ENCODE data around the gene FGFRL1. TPM values are rescaled to one million over a fixed set of nuclear protein-coding genes. Genes with fewer than 3 reads are reported as not detected.

FGFRL1 gene
- total RNA-seq, 1 experiment from 2014 or later = 26.1 TPM

GRCh38 chr4:1043162-1043561 is 31.7 kb downstream of the FGFRL1 start:
- no peak overlapping the region for H4K91ac ChIP-seq (ENCODE audit: insufficient read length, low read depth, low read length)
- H3K79me1 ChIP-seq (ENCODE audit: insufficient read depth, low read depth, low read length, poor library complexity, severe bottlenecking) = no peaks in the 10 kb centered on the region
- H3K14ac ChIP-seq (ENCODE audit: insufficient read depth, low read length) = no peak overlapping the region
- TF ChIP-seq CTCF (conservative IDR thresholded peaks at IDR 0.05) = no peak
- no peak overlapping the region for H2BK20ac ChIP-seq (ENCODE audit: low read depth, low read length, poor library complexity, severe bottlenecking)
- peak overlapping the region in 2 of 3 experiments; percentile 18 to 88; a peak in 3 of 7 replicates for H3K27ac Mint-ChIP-seq
- no peaks in the 10 kb centered on the region for H3K9me3 ChIP-seq (ENCODE audit: control insufficient read depth, low read depth, low read length)
- H3K79me2 ChIP-seq (ENCODE audit: insufficient read depth, low read length) = no peaks in the 10 kb centered on the region
- no peak overlapping the region for H3K4me2 ChIP-seq (ENCODE audit: insufficient read depth, insufficient read length, low read length)
- H3K9ac ChIP-seq (ENCODE audit: extremely low read depth, insufficient read length, low read length) = no peak overlapping the region
- no peak overlapping the region for H4K8ac ChIP-seq (replicated peaks; ENCODE audit: insufficient read length, low read depth, low read length)
- H3K4me3 Mint-ChIP-seq = no peak overlapping the region
- H2BK12ac ChIP-seq (ENCODE audit: insufficient read length, low read depth, low read length) = no peak overlapping the region
- no peak overlapping the region for H2BK15ac ChIP-seq (ENCODE audit: low read depth, low read length)
- H3K4ac ChIP-seq (ENCODE audit: low read depth, low read length) = no peak overlapping the region
- no peak overlapping the region for H2AFZ ChIP-seq (ENCODE audit: low read length)
- DNase-seq = no peak
- no peaks in the 10 kb centered on the region; a peak in 3 of 5 replicates for H3K9me3 Mint-ChIP-seq
- no peak overlapping the region for H2AK5ac ChIP-seq (ENCODE audit: insufficient read length, low read length)
- no peaks in the 10 kb centered on the region; the same call in 1 of the 2 replicates for H3K4me1 ChIP-seq (ENCODE audit: insufficient read depth, low read length)
- H4K20me1 ChIP-seq (ENCODE audit: control insufficient read depth, insufficient read depth, insufficient read length) = no peaks in the 10 kb centered on the region
- H3K23ac ChIP-seq (ENCODE audit: insufficient read length, low read depth, low read length) = no peak overlapping the region
- H4K5ac ChIP-seq (ENCODE audit: insufficient read length, low read depth, low read length) = no peak overlapping the region
- peaks cover 21% of the 10 kb centered on the region for H3K27me3 Mint-ChIP-seq (ENCODE audit: low read depth)
- no peak overlapping the region for H2BK120ac ChIP-seq (ENCODE audit: low read depth, low read length, poor library complexity, severe bottlenecking)
- peaks cover 6 to 24% of the 10 kb centered on the region in 2 experiments for H3K4me1 Mint-ChIP-seq
- H3K27ac ChIP-seq (ENCODE audit: insufficient read length, low read depth, low read length) = no peak overlapping the region
- peaks cover 0 to 2% (median 0%) of the 10 kb centered on the region in 3 experiments; a peak in 2 of 7 replicates for H3K36me3 Mint-ChIP-seq (ENCODE audit: insufficient read depth in 1 of 3, low read depth in 3 of 3)
- no peak overlapping the region for H3K56ac ChIP-seq (ENCODE audit: insufficient read length, low read depth, low read length)
- no CpG with 5 or more reads among the region's 7 CpGs for WGBS (ENCODE audit: extremely low coverage, insufficient read length, low lambda C conversion rate)
- no peak overlapping the region for H3T11ph ChIP-seq (ENCODE audit: low read length)
- H2BK5ac ChIP-seq (ENCODE audit: insufficient read length, low read length) = no peak overlapping the region
- peak overlapping the region; percentile 23 for H3K18ac ChIP-seq (ENCODE audit: insufficient read length, low read depth, low read length)
- H3K27me3 ChIP-seq (ENCODE audit: insufficient read depth, low read length) = no peaks in the 10 kb centered on the region; the same call in 1 of the 2 replicates
- peaks cover 4% of the 10 kb centered on the region for H3K23me2 ChIP-seq (ENCODE audit: insufficient read length, low read depth, low read length, poor library complexity, severe bottlenecking)

Measured in H9 (cell line).